HepG2 (cell line): ENCODE data around the gene TOX4. TPM values are rescaled to one million over a fixed set of nuclear protein-coding genes. Genes with fewer than 3 reads are reported as not detected.
A peak's percentile ranks its signal among the peaks of the same experiment; 100 is the strongest.

Source experiments
- AFF4 ChIP-seq: sonication (generic); formaldehyde crosslinking; IDR thresholded peaks from 2 replicates; pipeline ENCODE4 v1.4.0; 2020; ENCODE audit warnings: missing genetic modification reagents
- CEBPZ ChIP-seq: IDR thresholded peaks from 2 replicates; pipeline ENCODE4 v1.6.1; 2012; ENCODE audit warnings: low read length, improper control_type of control experiment
- DRAP1 ChIP-seq: IDR thresholded peaks from 2 replicates; pipeline ENCODE4 v1.6.1; 2016; ENCODE audit warnings: missing genetic modification reagents, missing compliant biosample characterization
- KLF11 ChIP-seq: IDR thresholded peaks from 2 replicates; pipeline ENCODE4 v1.6.1; 2016; ENCODE audit warnings: missing compliant biosample characterization
- MLLT10 ChIP-seq: sonication (generic); formaldehyde crosslinking; IDR thresholded peaks from 2 replicates; pipeline ENCODE4 v1.4.0; 2020; ENCODE audit warnings: missing genetic modification reagents
- NFKB2 ChIP-seq: sonication (generic); formaldehyde crosslinking; IDR thresholded peaks from 2 replicates; pipeline ENCODE4 v1.4.0; 2020; ENCODE audit warnings: missing genetic modification reagents, borderline replicate concordance
- TBP ChIP-seq: sonication (generic); formaldehyde crosslinking; IDR thresholded peaks from 2 replicates; pipeline ENCODE4 v1.5.0; 2020; ENCODE audit warnings: missing genetic modification reagents
- ZC3H4 ChIP-seq: sonication (generic); formaldehyde crosslinking; IDR thresholded peaks from 2 replicates; pipeline ENCODE4 v1.4.0; 2020; ENCODE audit warnings: missing genetic modification reagents, borderline replicate concordance
- ZHX1 ChIP-seq: sonication (generic); formaldehyde crosslinking; IDR thresholded peaks from 2 replicates; pipeline ENCODE4 v1.8.1; 2022; ENCODE audit warnings: low read depth, mild to moderate bottlenecking, missing genetic modification reagents
- ZNF256 ChIP-seq: sonication (generic); formaldehyde crosslinking; conservative IDR thresholded peaks from 2 replicates; pipeline ENCODE4 v1.4.0; 2020; ENCODE audit warnings: missing genetic modification reagents
- ZNF33B ChIP-seq: sonication (generic); formaldehyde crosslinking; IDR thresholded peaks from 2 replicates; pipeline ENCODE4 v1.5.1; 2020; ENCODE audit warnings: mild to moderate bottlenecking, missing genetic modification reagents
- ZNF563 ChIP-seq: sonication (generic); formaldehyde crosslinking; IDR thresholded peaks from 2 replicates; pipeline ENCODE4 v1.8.0; 2022; ENCODE audit warnings: mild to moderate bottlenecking, moderate library complexity, missing genetic modification reagents
- ZSCAN21 ChIP-seq: sonication (generic); formaldehyde crosslinking; IDR thresholded peaks from 2 replicates; pipeline ENCODE4 v1.8.0; 2022; ENCODE audit warnings: mild to moderate bottlenecking, missing genetic modification reagents, moderate library complexity, borderline replicate concordance
- polyA plus RNA-seq, 8 experiments: library from polyadenylated mRNA; depleted of rRNA in 3 of 8; stranded (reverse) in 7 of 8; unstranded in 1 of 8; fragments of >200 nt; fragmentation: Illumina TruSeq in 4 of 8; extraction: Trizol in 4 of 8; gene quantifications; 2 replicates each; pipeline versions ENCODE4 v1.2.1 to v1.2.3, GENCODE V29; 2011 to 2016; ENCODE audit warnings: low read depth in 4 of 8, missing spikeins in 1 of 8, mixed read lengths in 1 of 8; ENCODE audit not compliant: insufficient read depth in 1 of 8
- total RNA-seq, 5 experiments: library from RNA; depleted of rRNA; stranded (reverse); fragments of >200 nt; fragmentation: Illumina TruSeq; extraction: Trizol; gene quantifications; 2 replicates each; pipeline ENCODE4 v1.2.3, GENCODE V29; 2016; ENCODE audit warnings: low read depth in 1 of 5
- TF ChIP-seq, protein P1 (sequence below), 2 experiments: IDR thresholded peaks; 2 replicates each; pipeline ENCODE4 v1.6.1; 2011 to 2012; ENCODE audit warnings: low read length in 2 of 2, borderline replicate concordance in 1 of 2, low read depth in 1 of 2, mild to moderate bottlenecking in 1 of 2, moderate library complexity in 1 of 2

The TOX4 gene
- total and polyA plus RNA-seq, 2 of the 13 experiments (the other 11 are each of a cell fraction or from before 2014, with no cell fraction given), result 71.8 to 163 TPM

- TF ChIP-seq ZHX1 (CRISPR knock-in tag) (peak; percentile 26; the same call in 1 of the 2 replicates), NFKB2 (CRISPR knock-in tag) (peak; percentile 97), AFF4 (CRISPR knock-in tag) (no peak), ZNF563 (CRISPR knock-in tag) (peak; percentile 94), MLLT10 (CRISPR knock-in tag) (no peak), ZSCAN21 (CRISPR knock-in tag) (peak; percentile 58; the same call in 1 of the 2 replicates), ZNF256 (CRISPR knock-in tag) (0 out of 2 replicates have a peak, but pooled peaks have one; percentile 69), CEBPZ (no peak), DRAP1 (CRISPR knock-in tag) (peak; percentile 85), KLF11 (CRISPR knock-in tag) (peak; percentile 66; the same call in 1 of the 2 replicates), ZNF33B (CRISPR knock-in tag) (peak; percentile 91), TBP (CRISPR knock-in tag) (no peak), ZC3H4 (CRISPR knock-in tag) (no peak)
- TF ChIP-seq, protein P1, sequence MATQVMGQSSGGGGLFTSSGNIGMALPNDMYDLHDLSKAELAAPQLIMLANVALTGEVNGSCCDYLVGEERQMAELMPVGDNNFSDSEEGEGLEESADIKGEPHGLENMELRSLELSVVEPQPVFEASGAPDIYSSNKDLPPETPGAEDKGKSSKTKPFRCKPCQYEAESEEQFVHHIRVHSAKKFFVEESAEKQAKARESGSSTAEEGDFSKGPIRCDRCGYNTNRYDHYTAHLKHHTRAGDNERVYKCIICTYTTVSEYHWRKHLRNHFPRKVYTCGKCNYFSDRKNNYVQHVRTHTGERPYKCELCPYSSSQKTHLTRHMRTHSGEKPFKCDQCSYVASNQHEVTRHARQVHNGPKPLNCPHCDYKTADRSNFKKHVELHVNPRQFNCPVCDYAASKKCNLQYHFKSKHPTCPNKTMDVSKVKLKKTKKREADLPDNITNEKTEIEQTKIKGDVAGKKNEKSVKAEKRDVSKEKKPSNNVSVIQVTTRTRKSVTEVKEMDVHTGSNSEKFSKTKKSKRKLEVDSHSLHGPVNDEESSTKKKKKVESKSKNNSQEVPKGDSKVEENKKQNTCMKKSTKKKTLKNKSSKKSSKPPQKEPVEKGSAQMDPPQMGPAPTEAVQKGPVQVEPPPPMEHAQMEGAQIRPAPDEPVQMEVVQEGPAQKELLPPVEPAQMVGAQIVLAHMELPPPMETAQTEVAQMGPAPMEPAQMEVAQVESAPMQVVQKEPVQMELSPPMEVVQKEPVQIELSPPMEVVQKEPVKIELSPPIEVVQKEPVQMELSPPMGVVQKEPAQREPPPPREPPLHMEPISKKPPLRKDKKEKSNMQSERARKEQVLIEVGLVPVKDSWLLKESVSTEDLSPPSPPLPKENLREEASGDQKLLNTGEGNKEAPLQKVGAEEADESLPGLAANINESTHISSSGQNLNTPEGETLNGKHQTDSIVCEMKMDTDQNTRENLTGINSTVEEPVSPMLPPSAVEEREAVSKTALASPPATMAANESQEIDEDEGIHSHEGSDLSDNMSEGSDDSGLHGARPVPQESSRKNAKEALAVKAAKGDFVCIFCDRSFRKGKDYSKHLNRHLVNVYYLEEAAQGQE (IDR thresholded peaks at IDR 0.05; ENCODE audit: borderline replicate concordance in 1 of 2, low read depth in 1 of 2, low read length in 2 of 2), result 0 out of 4 replicates have a peak, but pooled peaks of 1 of the 2 experiments have one; percentile 29
Measured at GRCh38 chr14:21476925-21477681, at the start of gene TOX4, which contains the start of gene RAB2B (continued).
